Measurements from ENCODE around the gene PAPPA. TPM values are rescaled to one million over a fixed set of nuclear protein-coding genes. Genes with fewer than 3 reads are reported as not detected.

The PAPPA gene
- total RNA-seq, 3 donors from 2014 or later (not counting 1 experiment from before 2014, with no cell fraction given): not detected

DNA sequence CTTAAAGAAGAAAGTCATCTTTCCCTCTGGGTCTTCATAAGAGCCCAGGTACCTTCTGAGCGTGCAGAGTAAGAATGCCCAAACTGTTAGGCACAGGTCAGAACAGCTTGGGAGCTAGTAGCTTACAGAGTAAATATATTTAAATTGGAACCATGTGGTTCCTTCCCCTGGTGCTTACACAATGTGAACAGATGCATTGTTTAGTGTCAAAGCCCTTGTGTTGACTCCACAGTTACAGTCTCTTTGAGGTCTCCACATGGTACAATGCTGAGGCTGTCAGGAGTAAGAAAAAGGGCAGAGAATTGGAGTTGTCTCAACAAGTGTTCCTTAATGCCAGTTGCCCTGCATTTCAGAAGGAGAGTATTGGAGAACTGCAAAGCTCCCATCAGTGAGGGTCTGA lies 188.5 kb downstream of the PAPPA start:
- no peaks in the 10 kb centered on the region for H3K36me3 ChIP-seq (ENCODE audit: control insufficient read depth, insufficient read depth, low read length)
- DNase-seq (no peak), ATAC-seq (no peak)
- no peak overlapping the region for H3K4me3 Mint-ChIP-seq
- H3K27me3 ChIP-seq (ENCODE audit: control insufficient read depth, insufficient read depth, low read length): no peaks in the 10 kb centered on the region
- 100% methylated on average over 1 of the region's 1 CpG for WGBS (ENCODE audit: insufficient coverage)
- H3K27me3 Mint-ChIP-seq (ENCODE audit: low read depth in 2 of 2): peaks cover 0 to 3% of the 10 kb centered on the region in 2 donors
- H3K9me3 Mint-ChIP-seq: peaks cover 7 to 11% of the 10 kb centered on the region in 2 donors
- H3K4me1 ChIP-seq (ENCODE audit: control insufficient read depth, insufficient read depth, low read length): no peaks in the 10 kb centered on the region
- no peaks in the 10 kb centered on the region for H3K9me3 ChIP-seq (ENCODE audit: control insufficient read depth, insufficient read depth, low read length)
- intact Hi-C loops (cut with micrococcal nuclease): no loop called here
- H3K27ac Mint-ChIP-seq: no peak overlapping the region
- H3K36me3 Mint-ChIP-seq: no peaks in the 10 kb centered on the region
- TF ChIP-seq, protein P1, sequence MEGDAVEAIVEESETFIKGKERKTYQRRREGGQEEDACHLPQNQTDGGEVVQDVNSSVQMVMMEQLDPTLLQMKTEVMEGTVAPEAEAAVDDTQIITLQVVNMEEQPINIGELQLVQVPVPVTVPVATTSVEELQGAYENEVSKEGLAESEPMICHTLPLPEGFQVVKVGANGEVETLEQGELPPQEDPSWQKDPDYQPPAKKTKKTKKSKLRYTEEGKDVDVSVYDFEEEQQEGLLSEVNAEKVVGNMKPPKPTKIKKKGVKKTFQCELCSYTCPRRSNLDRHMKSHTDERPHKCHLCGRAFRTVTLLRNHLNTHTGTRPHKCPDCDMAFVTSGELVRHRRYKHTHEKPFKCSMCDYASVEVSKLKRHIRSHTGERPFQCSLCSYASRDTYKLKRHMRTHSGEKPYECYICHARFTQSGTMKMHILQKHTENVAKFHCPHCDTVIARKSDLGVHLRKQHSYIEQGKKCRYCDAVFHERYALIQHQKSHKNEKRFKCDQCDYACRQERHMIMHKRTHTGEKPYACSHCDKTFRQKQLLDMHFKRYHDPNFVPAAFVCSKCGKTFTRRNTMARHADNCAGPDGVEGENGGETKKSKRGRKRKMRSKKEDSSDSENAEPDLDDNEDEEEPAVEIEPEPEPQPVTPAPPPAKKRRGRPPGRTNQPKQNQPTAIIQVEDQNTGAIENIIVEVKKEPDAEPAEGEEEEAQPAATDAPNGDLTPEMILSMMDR (IDR thresholded peaks at IDR 0.05): no peak
- no peak overlapping the region for H3K27ac ChIP-seq (ENCODE audit: low read length)
- H3K4me3 ChIP-seq (ENCODE audit: low read length): no peak overlapping the region
- H3K4me1 Mint-ChIP-seq: no peaks in the 10 kb centered on the region

GRCh38 chr9:116342941-116343340 lies 189.3 kb downstream of the PAPPA start:
- Mint-ChIP-seq H3K27ac (no peak overlapping the region), H3K36me3 (no peaks in the 10 kb centered on the region), H3K4me3 (no peak overlapping the region), H3K9me3 (peaks cover 7 to 15% of the 10 kb centered on the region in 2 donors), H3K27me3 (ENCODE audit: low read depth in 2 of 2) (peaks cover 0 to 3% of the 10 kb centered on the region in 2 donors), H3K4me1 (no peaks in the 10 kb centered on the region)
- TF ChIP-seq, protein P1 (IDR thresholded peaks at IDR 0.05): no peak
- Histone ChIP-seq H3K4me1 (ENCODE audit: control insufficient read depth, insufficient read depth, low read length) (no peaks in the 10 kb centered on the region), H3K27me3 (ENCODE audit: control insufficient read depth, insufficient read depth, low read length) (no peaks in the 10 kb centered on the region), H3K4me3 (ENCODE audit: low read length) (no peak overlapping the region), H3K9me3 (ENCODE audit: control insufficient read depth, insufficient read depth, low read length) (no peaks in the 10 kb centered on the region), H3K36me3 (ENCODE audit: control insufficient read depth, insufficient read depth, low read length) (no peaks in the 10 kb centered on the region), H3K27ac (ENCODE audit: low read length) (no peak overlapping the region)
- intact Hi-C loops (cut with micrococcal nuclease): no loop called here
- 76% methylated on average over 1 of the region's 2 CpGs for WGBS (ENCODE audit: insufficient coverage)
- ATAC-seq (no peak), DNase-seq (no peak)

- TF ChIP-seq, protein P1 (IDR thresholded peaks at IDR 0.05): no peak
These were observed 190.8 kb downstream of the PAPPA start for GRCh38 chr9:116344416-116344815.

GRCh38 chr9:116345393-116345792 lies 191.8 kb downstream of the PAPPA start:
- H3K4me1 ChIP-seq (ENCODE audit: control insufficient read depth, insufficient read depth, low read length): no peaks in the 10 kb centered on the region
- H3K27ac ChIP-seq (ENCODE audit: low read length): no peak overlapping the region
- TF ChIP-seq, protein P1 (IDR thresholded peaks at IDR 0.05): no peak
- ATAC-seq (no peak), DNase-seq (no peak)
- 85% methylated on average over 2 of the region's 2 CpGs for WGBS (ENCODE audit: insufficient coverage)
- H3K36me3 ChIP-seq (ENCODE audit: control insufficient read depth, insufficient read depth, low read length): no peaks in the 10 kb centered on the region
- no peaks in the 10 kb centered on the region for H3K9me3 ChIP-seq (ENCODE audit: control insufficient read depth, insufficient read depth, low read length)
- H3K36me3 Mint-ChIP-seq: no peaks in the 10 kb centered on the region
- no peaks in the 10 kb centered on the region for H3K27me3 Mint-ChIP-seq (ENCODE audit: low read depth in 2 of 2)
- H3K4me1 Mint-ChIP-seq: no peaks in the 10 kb centered on the region
- no peaks in the 10 kb centered on the region for H3K27me3 ChIP-seq (ENCODE audit: control insufficient read depth, insufficient read depth, low read length)
- H3K27ac Mint-ChIP-seq: no peak overlapping the region
- peaks cover 10 to 12% of the 10 kb centered on the region in 2 donors for H3K9me3 Mint-ChIP-seq
- intact Hi-C loops (cut with micrococcal nuclease): no loop called here
- H3K4me3 Mint-ChIP-seq: no peak overlapping the region
- no peak overlapping the region for H3K4me3 ChIP-seq (ENCODE audit: low read length)

More at GRCh38 chr9:116344416-116344815, 190.8 kb downstream of the PAPPA start:
- Histone ChIP-seq H3K36me3 (ENCODE audit: control insufficient read depth, insufficient read depth, low read length) (no peaks in the 10 kb centered on the region), H3K27ac (ENCODE audit: low read length) (no peak overlapping the region), H3K9me3 (ENCODE audit: control insufficient read depth, insufficient read depth, low read length) (no peaks in the 10 kb centered on the region), H3K4me1 (ENCODE audit: control insufficient read depth, insufficient read depth, low read length) (no peaks in the 10 kb centered on the region), H3K4me3 (ENCODE audit: low read length) (no peak overlapping the region), H3K27me3 (ENCODE audit: control insufficient read depth, insufficient read depth, low read length) (no peaks in the 10 kb centered on the region)
- H3K27me3 Mint-ChIP-seq (ENCODE audit: low read depth in 2 of 2): no peaks in the 10 kb centered on the region
- H3K36me3 Mint-ChIP-seq: no peaks in the 10 kb centered on the region
- H3K27ac Mint-ChIP-seq: no peak overlapping the region
- intact Hi-C loops (cut with micrococcal nuclease): no loop called here
- no peaks in the 10 kb centered on the region for H3K4me1 Mint-ChIP-seq
- no peak for DNase-seq
- no peak for ATAC-seq
- 90% methylated on average over 10 of the region's 10 CpGs for WGBS (ENCODE audit: insufficient coverage)
- peaks cover 9 to 12% of the 10 kb centered on the region in 2 donors for H3K9me3 Mint-ChIP-seq
- no peak overlapping the region for H3K4me3 Mint-ChIP-seq
